Measurements from ENCODE around the gene GAD2. TPM values are rescaled to one million over a fixed set of nuclear protein-coding genes. Genes with fewer than 3 reads are reported as not detected.
A peak's percentile ranks its signal among the peaks of the same experiment; 100 is the strongest.
"Not testable (repeated sequence)": the region's sequence is repeated elsewhere in the genome, so short reads cannot be mapped to it uniquely, and the experiment has no call there.

GAD2 gene
- polyA plus RNA-seq, 4 donors: 0.10 to 1.4 TPM; not detected in 2

DNA sequence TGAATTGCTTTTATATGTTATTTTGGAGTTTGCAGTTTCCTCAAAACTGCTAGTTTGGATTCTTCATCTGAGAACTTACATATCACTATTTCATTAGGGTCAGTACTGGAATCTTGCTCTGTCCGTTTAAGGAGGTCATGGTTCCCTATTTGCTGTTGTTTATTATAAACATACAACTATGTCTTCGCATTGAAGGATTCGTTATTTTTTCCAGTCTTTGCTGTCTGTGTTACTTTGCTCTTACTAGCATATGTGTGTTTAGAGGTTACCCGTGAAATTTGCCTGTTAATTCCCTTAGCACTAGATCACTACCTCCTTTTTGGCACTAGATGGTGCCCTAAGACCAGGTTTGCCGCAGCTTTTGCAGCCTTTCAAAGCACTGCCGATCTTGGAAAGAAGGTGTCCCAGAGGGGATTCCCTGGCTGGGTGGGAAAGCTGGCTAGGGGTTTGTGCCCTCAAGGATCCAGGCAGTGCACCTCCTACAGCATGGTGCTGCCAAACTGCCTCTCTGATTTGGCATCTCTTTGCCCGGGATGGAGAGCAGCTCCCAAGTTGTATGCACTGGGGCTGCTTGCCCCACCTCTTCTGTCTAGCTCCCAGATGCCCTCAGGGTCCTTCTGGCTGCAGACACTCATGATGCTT, 118.5 kb downstream of the GAD2 start:
- no peak for FAIRE-seq
- DNase-seq: peak; percentile 57 to 61
- Histone ChIP-seq H3K9me3 (ENCODE audit: control insufficient read depth in 2 of 2, insufficient read depth in 1 of 2, low read depth in 1 of 2, low read length in 1 of 2) (peaks cover 0 to 7% of the 10 kb centered on the region in 2 donors), H3K4me3 (ENCODE audit: low read depth in 1 of 3, low read length in 3 of 3) (peak overlapping the region in 1 of 3 donors; percentile 18), H3K36me3 (ENCODE audit: control insufficient read depth in 3 of 3, insufficient read depth in 2 of 3, low read depth in 1 of 3, low read length in 3 of 3) (no peaks in the 10 kb centered on the region), H3K4me1 (ENCODE audit: control insufficient read depth in 3 of 3, insufficient read depth in 2 of 3, low read depth in 1 of 3, low read length in 2 of 3) (no peaks in the 10 kb centered on the region), H3K27me3 (ENCODE audit: control insufficient read depth in 3 of 3, insufficient read depth in 3 of 3, low read length in 3 of 3) (peaks cover 0 to 2% (median 0%) of the 10 kb centered on the region in 3 donors), H3K27ac (ENCODE audit: low read depth in 1 of 3, low read length in 2 of 3) (no peak overlapping the region)
- WGBS, 3 donors: 9 to 19% (median 10%) methylated on average over 7 of the region's 7 CpGs

GRCh38 chr10:26335574-26336093, 119.1 kb downstream of the GAD2 start:
- WGBS, 3 donors: 56 to 69% (median 60%) methylated on average over 6 of the region's 6 CpGs

DNA sequence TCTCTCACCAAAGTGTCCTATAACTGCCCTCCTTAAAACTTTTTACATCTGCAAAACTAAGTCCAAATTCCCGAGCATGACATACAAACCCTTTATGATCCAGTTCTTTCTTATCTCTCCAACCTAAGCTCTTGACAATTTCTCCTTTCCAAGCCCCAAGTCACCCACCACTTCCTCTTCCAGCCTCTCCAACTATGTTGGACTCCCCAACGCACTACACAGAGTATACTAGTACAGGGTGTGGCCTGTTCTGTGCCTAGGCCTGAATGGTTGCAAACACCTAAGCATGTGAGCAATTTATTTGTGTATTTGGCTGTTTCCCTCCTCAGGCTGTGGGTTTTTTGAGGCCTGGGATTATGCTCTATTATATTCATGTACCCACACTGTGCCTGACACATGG, 120.4 kb downstream of the GAD2 start:
- no peak for DNase-seq
- Histone ChIP-seq H3K9me3 (ENCODE audit: control insufficient read depth in 2 of 2, insufficient read depth in 1 of 2, low read depth in 1 of 2, low read length in 1 of 2) (peaks cover 0 to 7% of the 10 kb centered on the region in 2 donors), H3K4me3 (ENCODE audit: low read depth in 1 of 3, low read length in 3 of 3) (no peak overlapping the region), H3K27me3 (ENCODE audit: control insufficient read depth in 3 of 3, insufficient read depth in 3 of 3, low read length in 3 of 3) (peaks cover 0 to under 1% (median 0%) of the 10 kb centered on the region in 3 donors), H3K4me1 (ENCODE audit: control insufficient read depth in 3 of 3, insufficient read depth in 2 of 3, low read depth in 1 of 3, low read length in 2 of 3) (no peaks in the 10 kb centered on the region), H3K36me3 (ENCODE audit: control insufficient read depth in 3 of 3, insufficient read depth in 2 of 3, low read depth in 1 of 3, low read length in 3 of 3) (no peaks in the 10 kb centered on the region), H3K27ac (ENCODE audit: low read depth in 1 of 3, low read length in 2 of 3) (no peak overlapping the region)
- WGBS, 3 donors: 34 to 64% (median 58%) methylated on average over 2 of the region's 2 CpGs
- no peak for FAIRE-seq

More at GRCh38 chr10:26335574-26336093, 119.1 kb downstream of the GAD2 start:
- no peaks in the 10 kb centered on the region for H3K36me3 ChIP-seq (ENCODE audit: control insufficient read depth in 3 of 3, insufficient read depth in 2 of 3, low read depth in 1 of 3, low read length in 3 of 3)
- H3K9me3 ChIP-seq (ENCODE audit: control insufficient read depth in 2 of 2, insufficient read depth in 1 of 2, low read depth in 1 of 2, low read length in 1 of 2): peaks cover 0 to 7% of the 10 kb centered on the region in 2 donors
- H3K27me3 ChIP-seq (ENCODE audit: control insufficient read depth in 3 of 3, insufficient read depth in 3 of 3, low read length in 3 of 3): peaks cover 0 to 2% (median 0%) of the 10 kb centered on the region in 3 donors
- H3K4me3 ChIP-seq (ENCODE audit: low read depth in 1 of 3, low read length in 3 of 3): peak overlapping the region in 1 of 3 donors; percentile 18
- H3K4me1 ChIP-seq (ENCODE audit: control insufficient read depth in 3 of 3, insufficient read depth in 2 of 3, low read depth in 1 of 3, low read length in 2 of 3): no peaks in the 10 kb centered on the region
- H3K27ac ChIP-seq (ENCODE audit: low read depth in 1 of 3, low read length in 2 of 3): no peak overlapping the region
- FAIRE-seq (no peak), DNase-seq (no peak)

DNA sequence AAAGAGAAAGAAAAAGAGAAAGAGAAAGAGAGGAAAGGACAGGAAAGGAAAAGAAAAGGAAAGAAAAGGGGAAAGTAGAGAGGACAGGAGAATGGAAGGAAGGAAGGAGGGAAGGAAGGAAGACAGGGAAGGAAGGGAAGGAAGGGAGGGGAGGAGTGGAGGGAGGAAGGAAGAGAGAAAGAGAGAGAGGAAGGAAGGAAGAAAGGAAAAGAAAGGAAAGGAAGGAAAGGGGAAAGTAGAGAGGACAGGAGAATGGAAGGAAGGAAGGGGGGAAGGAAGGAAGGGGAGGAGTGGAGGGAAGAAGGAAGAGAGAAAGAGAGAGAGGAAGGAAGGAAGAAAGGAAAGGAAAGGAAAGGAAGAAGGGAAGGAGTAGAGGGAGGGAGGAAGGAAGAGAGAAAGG, 125.1 kb downstream of the GAD2 start:
- DNase-seq: no peak
- no peaks in the 10 kb centered on the region for H3K27me3 ChIP-seq (ENCODE audit: control insufficient read depth in 3 of 3, insufficient read depth in 3 of 3, low read length in 3 of 3)
- no peaks in the 10 kb centered on the region for H3K4me1 ChIP-seq (ENCODE audit: control insufficient read depth in 3 of 3, insufficient read depth in 2 of 3, low read depth in 1 of 3, low read length in 2 of 3)
- no peaks in the 10 kb centered on the region for H3K36me3 ChIP-seq (ENCODE audit: control insufficient read depth in 3 of 3, insufficient read depth in 2 of 3, low read depth in 1 of 3, low read length in 3 of 3)
- H3K27ac ChIP-seq (ENCODE audit: low read depth in 1 of 3, low read length in 2 of 3): no peak overlapping the region
- FAIRE-seq: no peak
- no peaks in the 10 kb centered on the region for H3K9me3 ChIP-seq (ENCODE audit: control insufficient read depth in 2 of 2, insufficient read depth in 1 of 2, low read depth in 1 of 2, low read length in 1 of 2)
- no peak overlapping the region for H3K4me3 ChIP-seq (ENCODE audit: low read depth in 1 of 3, low read length in 3 of 3)

DNA sequence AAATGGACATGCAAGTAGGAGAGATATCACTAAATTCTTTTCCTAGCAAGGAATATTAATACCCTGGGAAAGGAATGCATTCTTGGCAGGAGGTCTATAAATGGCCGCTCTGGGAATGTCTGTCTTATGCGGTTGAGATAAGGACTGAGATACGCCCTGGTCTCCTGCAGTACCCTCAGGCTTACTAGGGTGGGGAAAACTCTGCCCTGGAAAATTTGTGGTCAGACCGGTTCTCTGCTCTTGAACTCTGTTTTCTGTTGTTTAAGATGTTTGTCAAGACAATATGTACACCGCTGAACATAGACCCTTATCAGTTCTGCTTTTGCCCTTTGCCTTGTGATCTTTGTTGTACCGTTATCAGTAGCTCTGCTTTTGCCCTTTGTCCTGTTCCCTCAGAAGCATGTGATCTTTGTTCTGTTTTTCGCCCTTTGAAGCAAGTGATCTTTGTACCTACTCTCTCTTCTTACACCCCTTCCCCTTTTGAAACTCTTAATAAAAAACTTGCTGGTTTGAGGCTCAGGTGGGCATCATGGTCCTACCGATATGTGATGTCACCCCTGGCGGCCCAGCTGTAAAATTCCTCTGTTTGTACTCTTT, 132.3 kb downstream of the GAD2 start:
- peaks cover 0 to 16% of the 10 kb centered on the region in 2 donors for H3K9me3 ChIP-seq (ENCODE audit: control insufficient read depth in 2 of 2, insufficient read depth in 1 of 2, low read depth in 1 of 2, low read length in 1 of 2)
- H3K27ac ChIP-seq (ENCODE audit: low read depth in 1 of 3, low read length in 2 of 3); H3K36me3 ChIP-seq (ENCODE audit: control insufficient read depth in 3 of 3, insufficient read depth in 2 of 3, low read depth in 1 of 3, low read length in 3 of 3); H3K4me3 ChIP-seq (ENCODE audit: low read depth in 1 of 3, low read length in 3 of 3); H3K4me1 ChIP-seq (ENCODE audit: control insufficient read depth in 3 of 3, insufficient read depth in 2 of 3, low read depth in 1 of 3, low read length in 2 of 3); FAIRE-seq; H3K27me3 ChIP-seq (ENCODE audit: control insufficient read depth in 3 of 3, insufficient read depth in 3 of 3, low read length in 3 of 3): not testable (repeated sequence)
- 23 to 64% (median 46%) methylated on average over 9 of the region's 9 CpGs for WGBS, 3 donors
- peak in 1 of 2 donors; percentile 40 for DNase-seq

Other genes with a start within 250 kb of the GAD2 start
- gene APBB1IP, start 221.6 kb downstream of the GAD2 start, polyA plus RNA-seq: 1 to 10 TPM; 1.1 to 4.6 (median 2.9) TPM

Data from small intestine (tissue), 7 donors.